ENCODE data around the gene TXN. TPM values are rescaled to one million over a fixed set of nuclear protein-coding genes. Genes with fewer than 3 reads are reported as not detected.

The TXN gene
- total RNA-seq, 4 donors from 2014 or later = 472 to 921 (median 819) TPM

- Histone ChIP-seq H3K27ac (no peak overlapping the region), H3K9me3 (no peaks in the 10 kb centered on the region), H3K4me1 (peaks cover 0 to 19% (median 0%) of the 10 kb centered on the region in 3 donors), H3K36me3 (no peaks in the 10 kb centered on the region), H3K4me3 (no peak overlapping the region), H3K27me3 (no peaks in the 10 kb centered on the region)
- no peak for TF ChIP-seq POLR2A (IDR thresholded peaks at IDR 0.05)
- TF ChIP-seq, protein P1, sequence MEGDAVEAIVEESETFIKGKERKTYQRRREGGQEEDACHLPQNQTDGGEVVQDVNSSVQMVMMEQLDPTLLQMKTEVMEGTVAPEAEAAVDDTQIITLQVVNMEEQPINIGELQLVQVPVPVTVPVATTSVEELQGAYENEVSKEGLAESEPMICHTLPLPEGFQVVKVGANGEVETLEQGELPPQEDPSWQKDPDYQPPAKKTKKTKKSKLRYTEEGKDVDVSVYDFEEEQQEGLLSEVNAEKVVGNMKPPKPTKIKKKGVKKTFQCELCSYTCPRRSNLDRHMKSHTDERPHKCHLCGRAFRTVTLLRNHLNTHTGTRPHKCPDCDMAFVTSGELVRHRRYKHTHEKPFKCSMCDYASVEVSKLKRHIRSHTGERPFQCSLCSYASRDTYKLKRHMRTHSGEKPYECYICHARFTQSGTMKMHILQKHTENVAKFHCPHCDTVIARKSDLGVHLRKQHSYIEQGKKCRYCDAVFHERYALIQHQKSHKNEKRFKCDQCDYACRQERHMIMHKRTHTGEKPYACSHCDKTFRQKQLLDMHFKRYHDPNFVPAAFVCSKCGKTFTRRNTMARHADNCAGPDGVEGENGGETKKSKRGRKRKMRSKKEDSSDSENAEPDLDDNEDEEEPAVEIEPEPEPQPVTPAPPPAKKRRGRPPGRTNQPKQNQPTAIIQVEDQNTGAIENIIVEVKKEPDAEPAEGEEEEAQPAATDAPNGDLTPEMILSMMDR (IDR thresholded peaks at IDR 0.05) = no peak
- DNase-seq = no peak
- intact Hi-C loops (cut with DNase I) = no loop called here
- WGBS, 2 donors = 53 to 80% methylated on average over 2 of the region's 2 CpGs
These were observed 41.5 kb downstream of the TXN start for GRCh38 chr9:110214586-110215355.

DNA sequence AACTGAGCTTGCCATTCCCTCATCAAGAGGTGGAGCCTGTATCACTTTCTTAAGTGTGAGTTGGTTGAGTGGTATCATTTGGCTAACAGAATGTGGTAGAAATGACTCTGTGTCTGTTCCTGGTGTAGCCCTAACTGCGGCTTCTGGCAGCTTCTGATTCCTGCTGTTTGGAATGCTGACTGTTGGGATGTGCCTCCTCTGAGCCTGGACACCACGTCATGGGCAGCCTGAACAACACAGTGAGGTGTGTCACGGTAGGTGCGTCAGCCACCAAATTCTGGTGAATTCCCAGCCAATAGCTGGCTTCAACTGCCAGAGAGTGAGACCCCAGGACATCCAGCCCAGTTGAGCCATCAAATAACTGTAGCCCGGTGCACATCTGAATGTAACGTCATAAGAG is 42.2 kb downstream of the TXN start:
- TF ChIP-seq, protein P1 (IDR thresholded peaks at IDR 0.05) = no peak
- no peak for TF ChIP-seq POLR2A (IDR thresholded peaks at IDR 0.05)
- Histone ChIP-seq H3K9me3 (no peaks in the 10 kb centered on the region), H3K4me3 (no peak overlapping the region), H3K36me3 (no peaks in the 10 kb centered on the region), H3K27ac (no peak overlapping the region), H3K4me1 (peaks cover 0 to 19% (median 0%) of the 10 kb centered on the region in 3 donors), H3K27me3 (no peaks in the 10 kb centered on the region)
- DNase-seq = no peak
- intact Hi-C loops (cut with DNase I) = no loop called here
- WGBS, 2 donors = 82% methylated on average over 5 of the region's 6 CpGs; no CpG with 5 or more reads in 1 of the 2 donors

- intact Hi-C loops (cut with DNase I) = no loop called here
- WGBS, 2 donors = 42 to 50% methylated on average over 9 to 10 of the region's 10 CpGs
- H3K27me3 ChIP-seq = no peaks in the 10 kb centered on the region
- no peak overlapping the region for H3K4me3 ChIP-seq
- H3K9me3 ChIP-seq = no peaks in the 10 kb centered on the region
- DNase-seq = no peak
- no peaks in the 10 kb centered on the region for H3K36me3 ChIP-seq
- no peak for TF ChIP-seq POLR2A (IDR thresholded peaks at IDR 0.05)
- TF ChIP-seq, protein P1 (IDR thresholded peaks at IDR 0.05) = no peak
- no peak overlapping the region for H3K27ac ChIP-seq
- H3K4me1 ChIP-seq = peaks cover 0 to 21% (median 0%) of the 10 kb centered on the region in 3 donors
These were observed 42.8 kb downstream of the TXN start for GRCh38 chr9:110213413-110214044.

DNA sequence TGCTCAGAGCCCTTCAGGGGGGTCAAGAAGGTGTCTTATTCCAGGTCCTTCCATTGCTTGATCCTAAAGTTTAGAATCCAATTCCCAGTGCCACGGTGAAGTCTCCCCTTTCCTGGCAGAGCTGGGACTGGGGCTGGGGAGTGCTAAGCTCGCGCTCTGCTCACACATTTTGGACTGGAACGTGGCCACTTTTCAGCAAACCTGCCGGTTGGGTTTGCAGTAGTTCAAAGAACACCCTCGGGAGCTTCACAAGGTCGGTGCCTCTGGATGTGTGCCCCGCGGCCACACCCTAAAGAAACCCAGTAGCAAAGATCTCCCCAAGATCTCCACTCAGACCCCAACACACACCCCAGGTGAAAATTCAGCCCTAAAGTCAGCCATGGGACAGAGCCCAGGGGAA is 48.3 kb downstream of the TXN start, which contains the start of gene C9orf152:
C9orf152 (minus strand) TSS at position 129 of the 400 bp plus-strand sequence. CDS start 580 bp downstream, outside the sequence.
- Histone ChIP-seq H3K4me1 (peaks cover 4 to 41% (median 13%) of the 10 kb centered on the region in 3 donors), H3K9me3 (no peaks in the 10 kb centered on the region), H3K36me3 (no peaks in the 10 kb centered on the region), H3K27ac (peak within 1 kb of the TSS; percentile 24 to 79 (median 52)), H3K4me3 (peak within 1 kb of the TSS in 3 of 4 donors; percentile 16 to 35 (median 30)), H3K27me3 (peaks cover 0 to 5% (median 0%) of the 10 kb centered on the region in 4 donors)
- WGBS, 2 donors = 30 to 80% methylated on average over 1 to 3 of the region's 9 CpGs
- intact Hi-C loops (cut with DNase I) = no loop called here
- DNase-seq = no peak
- TF ChIP-seq POLR2A (IDR thresholded peaks at IDR 0.05) = no peak
- TF ChIP-seq, protein P1 (IDR thresholded peaks at IDR 0.05) = no peak

Data from esophagus squamous epithelium (tissue), 5 donors.